Nephron progenitor cell (in vitro differentiated cells): ENCODE results near the gene OSTM1.

Experiments used
- DNase-seq: peaks from one replicate; pipeline ENCODE4 v3.0.0; 2021
- H3K27ac Mint-ChIP-seq: 2 replicates; pipeline ENCODE4 v1.8.0; 2021; ENCODE audit warnings: mild to moderate bottlenecking, moderate library complexity, mixed read lengths
- H3K27me3 Mint-ChIP-seq: 2 replicates; pipeline ENCODE4 v1.8.0; 2021; ENCODE audit warnings: mild to moderate bottlenecking, low read depth, mixed read lengths; ENCODE audit not compliant: poor library complexity
- H3K36me3 Mint-ChIP-seq: 2 replicates; pipeline ENCODE4 v1.8.0; 2021; ENCODE audit warnings: low read depth, mixed read lengths
- H3K4me1 Mint-ChIP-seq: 2 replicates; pipeline ENCODE4 v1.8.0; 2021; ENCODE audit warnings: mixed read lengths
- H3K4me3 Mint-ChIP-seq: 2 replicates; pipeline ENCODE4 v1.8.0; 2021; ENCODE audit warnings: mild to moderate bottlenecking, moderate library complexity, mixed read lengths
- H3K9me3 Mint-ChIP-seq: 2 replicates; pipeline ENCODE4 v1.8.0; 2021; ENCODE audit warnings: mild to moderate bottlenecking, moderate library complexity, mixed read lengths
- TF ChIP-seq, protein P1 (sequence below): fragments of 200-600 bp; sonication (generic); IDR thresholded peaks from 2 replicates; pipeline ENCODE4 v1.5.0; 2021; ENCODE audit warnings: antibody characterized with exemption

The OSTM1 gene

DNA sequence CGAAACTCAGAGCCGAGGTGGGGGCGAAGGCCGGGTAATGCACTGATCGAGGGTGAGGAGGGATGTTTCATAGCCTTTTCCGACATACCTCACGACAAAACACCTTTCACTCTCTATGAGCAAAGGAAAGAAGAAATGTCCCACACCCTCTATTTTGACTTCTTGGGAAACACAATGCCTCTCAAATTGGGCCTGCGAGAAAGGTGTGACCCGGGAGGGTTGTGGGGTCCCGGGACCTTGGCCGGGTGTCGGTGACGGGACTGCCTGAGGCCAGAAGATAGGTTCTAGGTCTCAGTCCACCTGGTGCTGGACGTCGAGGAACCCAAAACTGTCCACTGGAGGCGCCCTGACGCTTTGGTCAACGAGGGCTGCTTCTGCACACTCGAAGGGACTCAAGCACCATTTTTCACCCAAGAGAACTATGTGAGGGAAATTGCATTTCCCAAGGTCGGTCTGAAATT lies 41.1 kb upstream of the OSTM1 start:
- Mint-ChIP-seq H3K4me3 (no peak overlapping the region), H3K4me1 (peaks cover 34% of the 10 kb centered on the region), H3K27ac (no peak overlapping the region), H3K36me3 (no peaks in the 10 kb centered on the region), H3K9me3 (no peaks in the 10 kb centered on the region), H3K27me3 (peaks cover 100% of the 10 kb centered on the region)
- TF ChIP-seq, protein P1, sequence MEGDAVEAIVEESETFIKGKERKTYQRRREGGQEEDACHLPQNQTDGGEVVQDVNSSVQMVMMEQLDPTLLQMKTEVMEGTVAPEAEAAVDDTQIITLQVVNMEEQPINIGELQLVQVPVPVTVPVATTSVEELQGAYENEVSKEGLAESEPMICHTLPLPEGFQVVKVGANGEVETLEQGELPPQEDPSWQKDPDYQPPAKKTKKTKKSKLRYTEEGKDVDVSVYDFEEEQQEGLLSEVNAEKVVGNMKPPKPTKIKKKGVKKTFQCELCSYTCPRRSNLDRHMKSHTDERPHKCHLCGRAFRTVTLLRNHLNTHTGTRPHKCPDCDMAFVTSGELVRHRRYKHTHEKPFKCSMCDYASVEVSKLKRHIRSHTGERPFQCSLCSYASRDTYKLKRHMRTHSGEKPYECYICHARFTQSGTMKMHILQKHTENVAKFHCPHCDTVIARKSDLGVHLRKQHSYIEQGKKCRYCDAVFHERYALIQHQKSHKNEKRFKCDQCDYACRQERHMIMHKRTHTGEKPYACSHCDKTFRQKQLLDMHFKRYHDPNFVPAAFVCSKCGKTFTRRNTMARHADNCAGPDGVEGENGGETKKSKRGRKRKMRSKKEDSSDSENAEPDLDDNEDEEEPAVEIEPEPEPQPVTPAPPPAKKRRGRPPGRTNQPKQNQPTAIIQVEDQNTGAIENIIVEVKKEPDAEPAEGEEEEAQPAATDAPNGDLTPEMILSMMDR = peak; percentile 18
- peak; percentile 41 for DNase-seq

- Mint-ChIP-seq H3K9me3 (no peaks in the 10 kb centered on the region), H3K27ac (no peak overlapping the region), H3K27me3 (peaks cover 100% of the 10 kb centered on the region), H3K36me3 (no peaks in the 10 kb centered on the region), H3K4me1 (peaks cover 29% of the 10 kb centered on the region), H3K4me3 (peak overlapping the region; percentile 80)
- peak; percentile 63 for DNase-seq
- TF ChIP-seq, protein P1 = peak; percentile 13
These were observed 40.5 kb upstream of the OSTM1 start for GRCh38 chr6:108114841-108115597.

DNA sequence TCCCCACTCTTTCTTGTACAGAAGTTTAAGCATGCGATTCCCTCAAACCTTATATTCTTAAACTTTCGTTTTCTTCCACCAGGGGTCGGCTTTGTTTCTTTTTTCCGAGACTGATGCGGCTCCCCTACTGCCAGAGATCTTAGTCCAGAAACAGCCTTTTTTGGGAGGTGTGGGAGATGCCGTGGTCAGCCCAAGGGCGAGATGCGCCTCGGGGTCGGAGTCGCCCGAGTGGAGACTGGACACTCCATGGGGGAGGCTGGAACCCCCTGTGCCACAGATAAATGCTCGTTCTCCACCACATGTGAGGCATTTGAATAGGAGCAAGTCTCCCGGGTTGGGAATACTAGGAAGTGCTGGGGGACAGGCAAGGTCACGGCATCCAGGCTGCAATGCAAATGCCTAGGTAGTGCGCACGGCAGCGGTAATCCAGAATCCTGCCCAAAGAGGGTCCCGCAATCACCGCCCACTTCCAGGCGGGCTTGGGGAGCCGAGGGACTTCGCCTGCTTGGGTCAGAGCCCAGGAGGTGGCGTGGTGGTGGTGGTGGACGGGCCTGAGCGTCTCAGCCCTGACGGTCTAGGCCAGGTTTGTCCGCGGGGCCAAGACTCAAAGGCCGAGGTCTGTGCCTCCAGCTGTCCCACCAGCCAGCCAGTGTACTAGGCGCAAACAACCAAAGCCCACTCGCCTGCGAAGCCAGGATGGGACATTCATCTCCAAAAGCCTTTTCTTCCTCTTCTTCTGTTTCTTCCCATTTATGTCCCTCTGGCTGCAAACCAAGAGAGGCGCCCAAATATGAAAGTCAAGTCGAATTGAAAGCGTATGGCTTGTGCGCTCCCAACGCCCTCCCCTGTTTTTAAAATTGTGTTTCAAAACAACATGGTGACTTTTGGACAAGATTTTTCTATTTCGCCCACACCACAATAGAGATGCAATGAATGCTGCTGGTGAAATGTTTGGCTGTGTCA lies 39.3 kb upstream of the OSTM1 start:
- TF ChIP-seq, protein P1 = peak; percentile 49
- H3K27ac Mint-ChIP-seq = no peak overlapping the region
- no peaks in the 10 kb centered on the region for H3K36me3 Mint-ChIP-seq
- peaks cover 19% of the 10 kb centered on the region for H3K4me1 Mint-ChIP-seq
- peak overlapping the region; percentile 11 for H3K4me3 Mint-ChIP-seq
- H3K27me3 Mint-ChIP-seq = peaks cover 98% of the 10 kb centered on the region
- H3K9me3 Mint-ChIP-seq = no peaks in the 10 kb centered on the region
- peak; percentile 44 for DNase-seq

- TF ChIP-seq, protein P1 = no peak
These were observed 33.8 kb upstream of the OSTM1 start for GRCh38 chr6:108108374-108108773.

DNA sequence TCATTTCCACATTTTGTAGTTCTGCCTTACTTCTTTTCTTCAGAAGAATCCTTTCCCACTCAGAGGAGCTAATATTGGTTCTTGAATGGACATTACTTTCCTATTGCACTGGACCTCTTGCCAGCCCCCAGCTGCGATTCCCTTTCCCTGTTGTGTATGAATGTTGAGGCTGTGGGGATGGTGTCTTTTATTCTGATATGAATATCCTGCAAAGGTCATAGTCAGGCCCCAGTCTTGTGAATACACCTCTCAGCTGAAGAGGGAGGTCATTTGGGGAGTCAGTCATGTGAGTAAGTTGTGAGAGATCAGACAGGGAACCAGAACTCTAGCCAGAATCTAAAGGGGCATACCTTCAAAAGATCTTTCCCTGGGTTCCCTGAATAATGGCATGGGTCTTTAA lies 32.6 kb upstream of the OSTM1 start:
- peaks cover 58% of the 10 kb centered on the region for H3K27me3 Mint-ChIP-seq
- TF ChIP-seq, protein P1 = no peak
- no peak overlapping the region for H3K27ac Mint-ChIP-seq
- H3K4me3 Mint-ChIP-seq = no peak overlapping the region
- DNase-seq = no peak
- peaks cover 7% of the 10 kb centered on the region for H3K4me1 Mint-ChIP-seq
- H3K9me3 Mint-ChIP-seq = no peaks in the 10 kb centered on the region
- no peaks in the 10 kb centered on the region for H3K36me3 Mint-ChIP-seq

More at GRCh38 chr6:108108374-108108773, 33.8 kb upstream of the OSTM1 start:
- DNase-seq = no peak
- H3K4me3 Mint-ChIP-seq = no peak overlapping the region
- H3K27ac Mint-ChIP-seq = no peak overlapping the region
- no peaks in the 10 kb centered on the region for H3K36me3 Mint-ChIP-seq
- no peaks in the 10 kb centered on the region for H3K9me3 Mint-ChIP-seq
- H3K4me1 Mint-ChIP-seq = peaks cover 7% of the 10 kb centered on the region
- H3K27me3 Mint-ChIP-seq = peaks cover 67% of the 10 kb centered on the region
